Activated CD4-positive, alpha-beta memory T cell treated with anti-CD3 and anti-CD28 coated beads, Interleukin-2, amount 10 ng/mL, durations not matched to agents 7 days and 5 days (primary cell): ENCODE data around the gene PDXDC1. TPM values are rescaled to one million over a fixed set of nuclear protein-coding genes. Genes with fewer than 3 reads are reported as not detected.
"Not testable (repeated sequence)": the region's sequence is repeated elsewhere in the genome, so short reads cannot be mapped to it uniquely, and the experiment has no call there.

ENCODE experiments used
- CTCF ChIA-PET: fragments of 350-600 bp; sonication (Branson Sonifier 250); formaldehyde crosslinking; loops from one replicate; lab custom pipeline; 2021; ENCODE audit warnings: antibody characterized with exemption, inconsistent platforms; lab: Charles Lee
- POLR2A ChIA-PET: fragments of 350-600 bp; sonication (Branson Sonifier 250); formaldehyde crosslinking; loops from one replicate; lab custom pipeline; 2021; ENCODE audit warnings: antibody characterized with exemption; lab: Charles Lee
- DNase-seq: peaks from one replicate; pipeline ENCODE4 v3.0.0-alpha.2; 2020
- H3K27ac Mint-ChIP-seq: one replicate; pipeline ENCODE4 v1.8.0; 2021; ENCODE audit warnings: mild to moderate bottlenecking, mixed read lengths
- H3K27me3 Mint-ChIP-seq: one replicate; pipeline ENCODE4 v1.8.0; 2021; ENCODE audit warnings: mixed read lengths
- H3K36me3 Mint-ChIP-seq: one replicate; pipeline ENCODE4 v1.8.0; 2021; ENCODE audit warnings: low read depth, mixed read lengths
- H3K4me1 Mint-ChIP-seq: one replicate; pipeline ENCODE4 v1.8.0; 2021; ENCODE audit warnings: mixed read lengths
- H3K4me3 Mint-ChIP-seq: one replicate; pipeline ENCODE4 v1.8.0; 2021; ENCODE audit warnings: mild to moderate bottlenecking, mixed read lengths
- H3K9me3 Mint-ChIP-seq: one replicate; pipeline ENCODE4 v1.8.0; 2021; ENCODE audit warnings: mixed read lengths
- total RNA-seq, 2 experiments: library from RNA; stranded (reverse); gene quantifications; one replicate each; pipeline ENCODE4 v1.2.3, GENCODE V29; 2021

PDXDC1 gene
- total RNA-seq, 2 experiments from 2014 or later: 50.1 to 53.4 TPM

- H3K4me1 Mint-ChIP-seq, H3K9me3 Mint-ChIP-seq, H3K27ac Mint-ChIP-seq, DNase-seq, H3K27me3 Mint-ChIP-seq, H3K4me3 Mint-ChIP-seq, H3K36me3 Mint-ChIP-seq, CTCF ChIA-PET, POLR2A ChIA-PET: not testable (repeated sequence)
Measured at GRCh38 chr16:15134752-15135482, 160.1 kb downstream of the PDXDC1 start.

DNA sequence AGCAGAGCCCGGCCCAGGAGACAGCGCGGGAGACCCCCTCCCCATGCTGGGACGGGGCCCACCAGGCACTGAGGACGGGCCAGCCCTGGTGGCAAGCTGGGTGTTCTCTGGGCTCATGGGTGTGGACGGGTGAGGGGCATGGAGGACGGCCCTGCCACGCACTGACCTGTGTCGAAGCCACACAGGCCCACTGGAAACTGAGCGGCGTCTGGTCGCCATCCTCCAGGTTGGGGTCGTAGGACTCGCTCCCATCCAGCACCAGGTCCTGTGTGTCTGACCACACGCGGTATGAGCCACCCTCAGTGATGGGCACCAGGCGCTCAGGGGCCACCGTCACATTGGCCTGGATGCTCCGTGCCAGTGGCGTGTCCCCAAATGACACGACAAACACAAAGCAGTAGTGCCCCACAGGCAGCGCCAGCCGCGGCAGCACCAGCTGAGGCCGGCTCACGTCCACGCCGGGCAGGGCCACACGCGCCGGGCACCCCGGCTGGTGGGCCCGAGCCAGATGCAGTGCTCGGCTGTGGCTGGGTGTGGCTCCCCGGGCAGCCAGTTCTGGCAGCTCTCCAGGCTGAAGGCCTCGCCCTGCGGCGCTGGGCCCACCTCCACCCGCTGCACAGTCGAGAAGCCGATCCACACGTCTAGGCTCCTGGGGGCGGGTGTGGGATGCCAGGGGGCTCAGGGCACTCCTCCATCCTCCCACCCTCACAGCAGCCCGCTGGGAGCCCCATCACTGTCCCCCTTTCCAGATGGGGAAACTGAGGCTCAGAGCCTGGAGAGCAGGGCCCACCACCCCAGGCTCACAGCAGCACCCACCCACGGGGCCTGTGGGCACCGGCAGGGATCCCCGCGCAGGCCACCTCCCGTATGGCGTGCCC, 160.9 kb downstream of the PDXDC1 start:
- CTCF ChIA-PET, DNase-seq, H3K27me3 Mint-ChIP-seq, H3K4me1 Mint-ChIP-seq, H3K4me3 Mint-ChIP-seq, H3K36me3 Mint-ChIP-seq, POLR2A ChIA-PET, H3K27ac Mint-ChIP-seq, H3K9me3 Mint-ChIP-seq: not testable (repeated sequence)

GRCh38 chr16:15137514-15137913, 162.7 kb downstream of the PDXDC1 start:
- H3K4me3 Mint-ChIP-seq, H3K4me1 Mint-ChIP-seq, POLR2A ChIA-PET, H3K9me3 Mint-ChIP-seq, H3K27ac Mint-ChIP-seq, H3K36me3 Mint-ChIP-seq, DNase-seq, H3K27me3 Mint-ChIP-seq, CTCF ChIA-PET: not testable (repeated sequence)

- H3K36me3 Mint-ChIP-seq, POLR2A ChIA-PET, DNase-seq, H3K9me3 Mint-ChIP-seq, H3K27me3 Mint-ChIP-seq, H3K4me3 Mint-ChIP-seq, H3K27ac Mint-ChIP-seq, CTCF ChIA-PET, H3K4me1 Mint-ChIP-seq: not testable (repeated sequence)
Measured at GRCh38 chr16:15140444-15141365, 165.9 kb downstream of the PDXDC1 start.

- Mint-ChIP-seq H3K4me3 (no peak overlapping the region), H3K9me3 (no peaks in the 10 kb centered on the region), H3K27ac (no peak overlapping the region), H3K4me1 (no peaks in the 10 kb centered on the region), H3K36me3 (no peaks in the 10 kb centered on the region), H3K27me3 (no peaks in the 10 kb centered on the region)
- POLR2A ChIA-PET: no interaction called here
- CTCF ChIA-PET: no interaction called here
- DNase-seq: no peak
Measured at GRCh38 chr16:15141586-15141985, 166.8 kb downstream of the PDXDC1 start.

- H3K4me1 Mint-ChIP-seq, H3K36me3 Mint-ChIP-seq, H3K9me3 Mint-ChIP-seq, H3K27me3 Mint-ChIP-seq, H3K4me3 Mint-ChIP-seq, CTCF ChIA-PET, DNase-seq, H3K27ac Mint-ChIP-seq, POLR2A ChIA-PET: not testable (repeated sequence)
Measured at GRCh38 chr16:15142107-15142890, 167.5 kb downstream of the PDXDC1 start.

GRCh38 chr16:15142891-15143600, 168.2 kb downstream of the PDXDC1 start:
- DNase-seq, H3K36me3 Mint-ChIP-seq, H3K4me3 Mint-ChIP-seq, H3K27me3 Mint-ChIP-seq, POLR2A ChIA-PET, H3K27ac Mint-ChIP-seq, CTCF ChIA-PET, H3K9me3 Mint-ChIP-seq, H3K4me1 Mint-ChIP-seq: not testable (repeated sequence)

DNA sequence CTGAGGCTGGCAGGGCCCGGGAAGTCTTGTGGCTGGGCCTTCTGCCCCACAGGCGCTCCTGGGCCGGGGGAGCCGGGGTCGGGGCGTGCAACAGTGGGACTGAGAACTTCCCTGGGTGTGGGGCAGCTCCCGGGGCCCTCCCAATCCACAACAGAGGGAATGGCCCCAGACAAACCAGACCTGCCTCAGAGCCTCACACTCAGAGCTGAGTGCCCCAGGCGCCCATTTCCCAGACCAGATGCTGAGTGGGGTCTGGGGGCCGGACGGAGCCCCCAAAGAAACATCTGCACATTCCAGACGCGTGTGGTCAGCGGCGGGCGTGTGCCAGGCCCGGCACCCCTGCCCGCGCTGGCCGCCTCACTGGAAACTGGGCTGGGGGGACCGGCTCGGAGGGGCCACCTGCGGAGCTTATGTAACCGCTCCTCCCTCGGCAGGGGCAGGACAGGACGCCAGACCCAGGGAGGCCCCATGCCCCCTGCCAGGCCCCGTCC, 168.8 kb downstream of the PDXDC1 start:
- POLR2A ChIA-PET, H3K4me3 Mint-ChIP-seq, DNase-seq, H3K36me3 Mint-ChIP-seq, H3K27me3 Mint-ChIP-seq, H3K9me3 Mint-ChIP-seq, H3K4me1 Mint-ChIP-seq, H3K27ac Mint-ChIP-seq, CTCF ChIA-PET: not testable (repeated sequence)

DNA sequence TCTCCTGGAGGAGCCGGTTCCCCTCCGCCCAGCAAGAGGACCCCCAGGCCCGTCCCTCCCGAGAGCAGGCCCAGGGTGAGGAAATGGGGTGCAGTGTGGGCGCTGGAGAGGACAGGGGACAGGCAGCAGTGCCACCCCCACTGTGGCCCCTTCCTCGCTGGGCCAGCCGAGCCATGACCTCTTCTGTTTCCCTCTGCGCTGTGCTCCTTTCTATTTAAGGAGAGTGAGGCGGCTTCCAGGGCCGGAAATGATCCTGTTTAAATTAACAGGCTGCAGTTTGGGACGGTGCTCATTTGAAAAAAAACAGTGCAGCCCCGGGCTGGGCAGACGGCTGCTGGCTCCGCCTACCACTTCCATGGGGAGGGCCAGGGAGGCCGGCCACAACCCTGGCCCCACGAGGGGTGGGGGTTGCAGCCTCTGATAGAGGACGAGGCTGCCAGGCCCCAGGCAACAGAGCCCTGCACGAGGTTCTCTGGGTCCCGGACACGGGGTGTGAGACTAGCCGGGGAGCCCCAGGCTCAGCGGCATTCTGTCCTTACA, 169.3 kb downstream of the PDXDC1 start:
- H3K9me3 Mint-ChIP-seq, H3K4me1 Mint-ChIP-seq, CTCF ChIA-PET, H3K36me3 Mint-ChIP-seq, H3K4me3 Mint-ChIP-seq, H3K27ac Mint-ChIP-seq, POLR2A ChIA-PET, H3K27me3 Mint-ChIP-seq, DNase-seq: not testable (repeated sequence)

DNA sequence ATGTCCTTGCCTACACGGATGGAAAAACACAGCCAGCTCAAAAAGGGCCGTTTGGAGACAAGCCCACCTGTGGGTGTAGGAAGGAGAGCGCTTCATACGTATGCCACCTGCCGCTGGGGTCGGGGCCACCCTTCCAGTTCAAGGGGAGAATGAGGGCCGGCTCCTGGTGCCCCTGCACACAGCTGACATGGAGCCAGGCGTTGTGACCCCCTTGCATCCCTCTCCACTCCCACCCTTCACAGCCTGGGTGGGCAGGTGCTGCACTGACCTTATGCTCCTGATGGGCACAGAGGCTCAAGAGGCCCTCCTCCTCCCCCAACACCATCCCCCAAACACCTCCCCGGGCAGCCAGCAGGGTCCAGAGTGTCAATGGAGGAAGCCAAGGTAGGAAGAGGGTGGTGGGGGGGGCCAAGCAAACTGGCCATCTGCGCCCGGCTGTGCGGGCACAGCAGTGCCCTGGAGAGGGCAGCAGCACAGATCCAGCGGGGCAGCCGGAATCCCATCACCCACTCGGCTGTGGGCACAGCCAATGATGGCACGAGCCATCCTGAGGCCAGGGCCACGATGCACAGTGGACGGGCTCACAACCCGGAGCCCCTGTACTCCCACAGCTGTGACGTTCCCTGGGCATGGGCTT, 170.1 kb downstream of the PDXDC1 start:
- H3K4me3 Mint-ChIP-seq, H3K4me1 Mint-ChIP-seq, H3K36me3 Mint-ChIP-seq, H3K27me3 Mint-ChIP-seq, H3K27ac Mint-ChIP-seq, DNase-seq, CTCF ChIA-PET, POLR2A ChIA-PET, H3K9me3 Mint-ChIP-seq: not testable (repeated sequence)

DNA sequence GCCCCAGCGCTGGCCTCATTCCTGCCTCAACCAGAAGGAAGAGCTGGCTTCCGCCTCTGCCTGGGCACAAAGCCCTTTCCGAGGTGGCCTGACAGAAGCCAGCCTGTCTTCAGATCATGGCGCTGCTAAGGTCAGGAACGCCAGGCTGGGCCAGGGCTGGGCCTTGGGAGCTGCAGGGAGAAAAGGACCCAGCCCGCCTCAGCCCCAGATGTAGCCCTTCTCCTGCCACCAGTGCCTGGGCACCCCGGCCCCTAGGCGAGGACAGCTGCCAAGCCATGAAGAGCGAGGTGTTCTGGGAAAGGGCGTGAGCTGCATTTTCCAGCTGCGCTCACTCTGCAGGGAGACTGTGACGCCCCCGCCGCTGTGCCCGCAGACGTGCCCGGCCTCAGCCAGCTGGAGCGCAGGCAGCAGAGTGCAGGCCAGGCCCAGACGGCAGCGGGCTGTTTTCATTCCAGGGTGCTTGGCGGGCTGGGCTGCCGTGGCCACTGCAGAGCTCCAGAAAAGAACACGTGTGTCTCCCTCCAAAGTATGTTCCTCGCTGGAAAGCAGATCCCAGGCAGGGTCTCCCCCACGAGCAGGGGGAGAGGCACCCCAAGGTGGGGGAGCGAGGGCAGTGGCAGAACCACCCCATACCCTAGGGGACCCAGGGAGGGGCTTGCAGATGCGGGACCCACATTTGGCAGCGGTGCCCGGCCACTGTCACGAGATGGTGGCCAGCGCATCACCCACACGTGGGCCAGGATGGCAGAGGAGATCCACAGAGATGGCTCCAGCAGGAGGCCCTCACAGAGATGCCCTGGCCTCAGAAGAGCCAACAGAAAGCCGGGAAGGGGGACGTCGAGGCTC, 170.8 kb downstream of the PDXDC1 start:
- POLR2A ChIA-PET, H3K36me3 Mint-ChIP-seq, H3K4me1 Mint-ChIP-seq, H3K27me3 Mint-ChIP-seq, CTCF ChIA-PET, H3K9me3 Mint-ChIP-seq, DNase-seq, H3K27ac Mint-ChIP-seq, H3K4me3 Mint-ChIP-seq: not testable (repeated sequence)
